Thyroid gland (tissue), 4 donors: ENCODE data around the gene SLC7A5. TPM values are rescaled to one million over a fixed set of nuclear protein-coding genes. Genes with fewer than 3 reads are reported as not detected.

Source experiments
- DNase-seq, 2 donors: peaks; one replicate each; pipeline ENCODE4 v3.0.0-alpha.2; 2019
- H3K27ac ChIP-seq, 3 donors: fragments of 200-600 bp; sonication (generic); 1 replicate in 2 of 3; 2 replicates in 1 of 3; pipeline ENCODE4 v1.5.1; 2016 to 2019; ENCODE audit warnings: mild to moderate bottlenecking in 1 of 3, moderate library complexity in 1 of 3
- H3K27me3 ChIP-seq: fragments of 200-600 bp; sonication (generic); one replicate; pipeline ENCODE4 v1.5.1; 2019
- H3K36me3 ChIP-seq, 2 donors: fragments of 200-600 bp; sonication (generic); one replicate each; pipeline ENCODE4 v1.5.1; 2016 to 2019
- H3K4me1 ChIP-seq, 2 donors: fragments of 200-600 bp; sonication (generic); one replicate each; pipeline ENCODE4 v1.5.1; 2017 to 2019
- H3K4me3 ChIP-seq, 3 donors: fragments of 200-600 bp; sonication (generic); replicated peaks in 1 of 3; 1 replicate in 2 of 3; 2 replicates in 1 of 3; pipeline ENCODE4 v1.5.1; 2016; ENCODE audit warnings: mild to moderate bottlenecking in 1 of 3
- H3K9me3 ChIP-seq: fragments of 200-600 bp; sonication (generic); one replicate; pipeline ENCODE4 v1.5.1; 2017
- CTCF ChIP-seq, 6 experiments: fragments of 200-600 bp in 3 of 6; fragments of 450-650 bp in 3 of 6; sonication (generic) in 3 of 6; IDR thresholded peaks; one replicate each; pipeline ENCODE4 v1.5.1; 2016 to 2019; ENCODE audit warnings: antibody characterized with exemption in 6 of 6, mild to moderate bottlenecking in 2 of 6, inconsistent platforms in 1 of 6, moderate library complexity in 1 of 6
- POLR2A ChIP-seq, 2 donors: fragments of 450-650 bp; IDR thresholded peaks; one replicate each; pipeline ENCODE4 v1.6.1; 2017; ENCODE audit warnings: antibody characterized with exemption in 2 of 2, mild to moderate bottlenecking in 2 of 2, moderate library complexity in 1 of 2
- WGBS, 2 donors: methylation state at CpG; one replicate each; pipeline ENCODE4 v1.1.5; 2017; 5-methylcytosine and 5-hydroxymethylcytosine counted together
- intact Hi-C: fragments of 100-400 bp; cut with DNase I; formaldehyde crosslinking; loops from one replicate; pipeline ENCODE4 v1.15.1; 2023
- total RNA-seq, 4 donors: library from RNA; depleted of rRNA; stranded (reverse); fragments of >200 nt; gene quantifications; one replicate each; pipeline ENCODE4 v1.2.3, GENCODE V29; 2016

Gene SLC7A5
- total RNA-seq, 4 donors from 2014 or later, result 1.1 to 5.2 (median 2.2) TPM

- peaks cover 22 to 44% of the 10 kb centered on the region in 2 donors for H3K4me1 ChIP-seq
- no peaks in the 10 kb centered on the region for H3K27me3 ChIP-seq
- peak; percentile 96 to 97 for DNase-seq
- 10 to 21% methylated on average over 9 to 13 of the region's 25 CpGs for WGBS, 2 donors
- H3K4me3 ChIP-seq, result peak overlapping the region in 1 of 3 donors; percentile 18
- peak overlapping the region in 2 of 3 donors; percentile 56 to 73 for H3K27ac ChIP-seq
- no peaks in the 10 kb centered on the region for H3K9me3 ChIP-seq
- peak in 1 of 2 donors; percentile 77 for TF ChIP-seq POLR2A (IDR thresholded peaks at IDR 0.05)
- TF ChIP-seq CTCF (IDR thresholded peaks at IDR 0.05), result no peak
- intact Hi-C loops, result loop anchor here (10.0 kb wide), 1 partner anchor 61 kb away; no protein-coding TSS in a partner anchor
- H3K36me3 ChIP-seq, result no peaks in the 10 kb centered on the region
Measured at GRCh38 chr16:87853411-87854052, 15.8 kb downstream of the SLC7A5 start.

DNA sequence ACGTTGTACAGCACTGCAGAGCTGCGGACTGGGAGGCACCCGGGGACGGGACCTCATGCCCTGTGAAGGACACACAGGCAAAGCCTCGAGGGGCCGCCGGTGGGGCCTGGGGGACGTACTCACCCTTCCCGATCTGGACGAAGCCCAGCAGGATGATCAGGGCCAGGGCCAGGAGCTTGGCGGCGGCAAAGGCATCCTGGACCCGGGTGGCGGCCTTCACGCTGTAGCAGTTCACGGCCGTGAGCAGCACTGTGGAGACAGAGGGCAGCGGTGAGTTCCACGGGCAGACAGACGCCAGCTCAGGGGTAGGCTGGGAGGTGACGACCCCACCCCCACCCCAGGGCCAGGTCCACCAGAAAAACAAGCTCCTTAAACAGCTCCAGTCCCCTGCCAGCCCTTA lies 17.7 kb downstream of the SLC7A5 start:
- Histone ChIP-seq H3K4me1 (peaks cover 31 to 56% of the 10 kb centered on the region in 2 donors), H3K27me3 (no peaks in the 10 kb centered on the region), H3K4me3 (no peak overlapping the region), H3K27ac (no peak overlapping the region), H3K9me3 (no peaks in the 10 kb centered on the region), H3K36me3 (no peaks in the 10 kb centered on the region)
- TF ChIP-seq POLR2A (IDR thresholded peaks at IDR 0.05) (no peak), CTCF (IDR thresholded peaks at IDR 0.05) (no peak)
- 79% methylated on average over 21 of the region's 21 CpGs; no CpG with 5 or more reads in 1 of the 2 donors for WGBS, 2 donors
- DNase-seq, result no peak
- intact Hi-C loops, result loop anchor here (10.0 kb wide), 1 partner anchor 63 kb away; no protein-coding TSS in a partner anchor

DNA sequence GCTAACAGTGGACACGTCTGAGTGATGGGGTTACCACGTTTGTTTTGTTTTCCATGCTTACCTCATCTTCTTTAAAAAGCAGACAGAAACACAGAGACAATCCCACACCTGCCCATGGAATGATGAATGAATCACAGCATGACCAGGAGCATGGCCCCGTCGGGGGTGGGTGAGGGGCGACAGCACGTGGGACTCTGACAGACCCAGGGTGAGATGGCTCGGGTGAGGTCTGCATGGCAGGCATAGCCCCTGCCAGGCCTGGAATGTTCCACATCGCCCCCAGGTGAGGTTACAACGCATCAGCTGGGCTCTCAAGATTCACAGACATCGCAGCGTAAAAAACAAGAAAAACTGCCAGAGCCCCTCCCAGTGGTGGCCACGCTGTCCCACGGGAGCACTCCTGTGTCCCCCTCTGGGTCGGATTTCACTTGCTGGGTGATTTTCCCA lies 18.1 kb downstream of the SLC7A5 start:
- WGBS, 2 donors, result 75 to 77% methylated on average over 13 to 14 of the region's 14 CpGs
- Histone ChIP-seq H3K27ac (no peak overlapping the region), H3K4me3 (no peak overlapping the region), H3K4me1 (peaks cover 31 to 56% of the 10 kb centered on the region in 2 donors), H3K9me3 (no peaks in the 10 kb centered on the region), H3K36me3 (no peaks in the 10 kb centered on the region), H3K27me3 (no peaks in the 10 kb centered on the region)
- no peak for TF ChIP-seq POLR2A (IDR thresholded peaks at IDR 0.05)
- TF ChIP-seq CTCF (IDR thresholded peaks at IDR 0.05), result no peak
- DNase-seq, result no peak
- intact Hi-C loops, result loop anchor here (10.0 kb wide), 1 partner anchor 64 kb away; no protein-coding TSS in a partner anchor

DNA sequence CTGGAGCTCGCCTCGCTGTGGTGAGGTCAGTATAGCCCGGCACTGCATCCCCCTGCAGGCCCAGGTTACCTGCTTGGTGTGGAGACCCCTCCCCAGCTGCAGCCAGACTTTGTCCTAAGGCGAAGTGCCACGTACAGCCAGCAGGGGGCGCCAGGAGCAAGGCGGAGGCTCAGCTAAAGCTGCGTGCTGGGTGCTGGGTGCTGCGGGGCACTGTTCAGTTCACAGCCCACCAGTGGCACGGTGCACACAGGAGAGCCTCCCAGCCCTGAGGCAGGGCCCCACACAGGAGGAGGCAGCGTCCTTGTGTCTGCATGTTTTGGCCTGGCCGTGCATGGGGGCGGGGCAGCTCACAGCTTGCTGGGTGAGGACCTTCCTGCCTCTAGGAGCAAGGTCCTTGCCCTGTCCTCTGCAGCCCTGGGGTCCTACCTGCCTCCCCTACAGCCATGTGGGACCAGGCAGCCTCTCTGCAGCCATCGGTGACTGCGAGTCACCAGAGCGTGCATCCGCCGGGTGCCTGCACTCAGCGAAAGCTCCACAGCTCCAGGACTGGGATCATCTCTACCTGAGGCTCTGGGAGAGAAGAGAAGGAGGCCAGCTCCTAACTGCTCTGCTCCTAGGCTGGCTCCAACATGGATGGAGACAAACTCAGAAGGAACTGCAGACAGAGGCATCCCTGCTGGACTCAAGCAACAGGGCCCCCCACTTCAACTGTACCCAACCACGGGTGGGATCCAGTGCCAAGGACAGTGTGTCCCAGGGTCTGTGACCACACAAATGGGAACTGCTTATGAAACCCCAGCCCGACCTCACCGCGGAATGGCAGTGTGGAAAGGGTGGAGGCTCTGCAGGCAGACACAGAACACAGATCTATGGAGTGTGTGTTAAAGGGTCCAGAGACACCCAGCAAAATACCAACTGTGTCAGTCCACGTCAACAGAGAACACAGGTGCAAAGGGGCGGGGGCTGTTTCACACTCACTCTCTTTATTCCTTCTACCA lies 19.0 kb downstream of the SLC7A5 start:
- intact Hi-C loops, result loop anchor here (10.0 kb wide), 1 partner anchor 64 kb away; no protein-coding TSS in a partner anchor
- TF ChIP-seq CTCF (IDR thresholded peaks at IDR 0.05) (peak; percentile 80 to 95 (median 90)), POLR2A (IDR thresholded peaks at IDR 0.05) (no peak)
- peak; percentile 61 to 70 for DNase-seq
- Histone ChIP-seq H3K9me3 (no peaks in the 10 kb centered on the region), H3K27me3 (no peaks in the 10 kb centered on the region), H3K36me3 (no peaks in the 10 kb centered on the region), H3K4me1 (peaks cover 31 to 56% of the 10 kb centered on the region in 2 donors), H3K4me3 (no peak overlapping the region), H3K27ac (no peak overlapping the region)
- WGBS, 2 donors, result 57 to 92% methylated on average over 6 to 15 of the region's 25 CpGs
